Neural progenitor cell (in vitro differentiated cells): Measurements from ENCODE around the gene FBXL2.

Source experiments
- EZH2 ChIP-seq: fragments of 200-600 bp; sonication (generic); IDR thresholded peaks from 2 replicates; pipeline ENCODE4 v1.6.1; 2017; ENCODE audit warnings: antibody characterized with exemption, mild to moderate bottlenecking, moderate library complexity
- EZH2phosphoT487 ChIP-seq: fragments of 200-600 bp; sonication (generic); IDR thresholded peaks from 2 replicates; pipeline ENCODE4 v1.6.1; 2017; ENCODE audit warnings: antibody characterized with exemption
- TF ChIP-seq, protein P1 (sequence below): fragments of 200-600 bp; sonication (generic); IDR thresholded peaks from 2 replicates; pipeline ENCODE4 v1.5.1; 2017; ENCODE audit warnings: antibody characterized with exemption, mild to moderate bottlenecking

DNA sequence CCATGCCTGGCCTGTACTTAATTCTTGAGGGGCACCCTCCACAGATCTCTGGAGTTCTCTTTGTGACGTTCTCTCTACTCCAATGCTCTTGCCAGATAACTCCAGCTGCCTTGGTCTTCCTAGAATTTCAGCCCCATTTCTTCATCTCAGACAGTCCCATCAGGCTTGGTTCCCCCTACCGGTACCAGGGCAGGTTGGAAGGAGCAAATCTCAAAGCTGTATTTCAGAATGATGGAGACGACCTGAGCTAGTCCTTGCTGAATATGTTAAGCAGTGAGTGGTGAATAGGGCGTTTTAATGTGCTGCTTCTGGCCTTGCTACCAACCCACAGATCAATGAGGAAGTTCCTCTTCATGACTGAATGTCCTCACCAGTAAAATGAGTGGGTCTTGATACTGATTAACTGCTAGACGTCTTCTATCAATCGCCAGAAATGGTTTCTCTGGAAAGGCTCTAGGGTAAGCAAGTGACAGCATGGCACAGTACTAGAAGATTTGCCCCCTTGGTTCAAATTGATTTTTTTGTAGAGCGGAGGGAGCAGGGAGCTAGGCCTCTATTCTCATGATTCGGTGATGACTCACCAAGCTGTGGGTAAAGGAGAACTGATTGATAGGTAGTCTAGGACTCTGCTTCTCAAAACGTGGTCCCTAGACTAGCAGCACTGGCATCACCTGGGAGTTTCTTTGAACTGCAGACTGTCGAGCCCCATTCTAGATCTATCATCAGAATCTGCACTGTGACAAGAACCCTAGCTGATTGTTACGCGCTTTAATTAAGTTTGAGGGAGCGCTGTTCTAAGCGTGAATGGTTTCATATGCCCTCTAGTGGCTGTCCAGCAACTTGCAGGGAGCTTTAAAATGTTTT lies 95.2 kb downstream of the FBXL2 start:
- TF ChIP-seq, protein P1, sequence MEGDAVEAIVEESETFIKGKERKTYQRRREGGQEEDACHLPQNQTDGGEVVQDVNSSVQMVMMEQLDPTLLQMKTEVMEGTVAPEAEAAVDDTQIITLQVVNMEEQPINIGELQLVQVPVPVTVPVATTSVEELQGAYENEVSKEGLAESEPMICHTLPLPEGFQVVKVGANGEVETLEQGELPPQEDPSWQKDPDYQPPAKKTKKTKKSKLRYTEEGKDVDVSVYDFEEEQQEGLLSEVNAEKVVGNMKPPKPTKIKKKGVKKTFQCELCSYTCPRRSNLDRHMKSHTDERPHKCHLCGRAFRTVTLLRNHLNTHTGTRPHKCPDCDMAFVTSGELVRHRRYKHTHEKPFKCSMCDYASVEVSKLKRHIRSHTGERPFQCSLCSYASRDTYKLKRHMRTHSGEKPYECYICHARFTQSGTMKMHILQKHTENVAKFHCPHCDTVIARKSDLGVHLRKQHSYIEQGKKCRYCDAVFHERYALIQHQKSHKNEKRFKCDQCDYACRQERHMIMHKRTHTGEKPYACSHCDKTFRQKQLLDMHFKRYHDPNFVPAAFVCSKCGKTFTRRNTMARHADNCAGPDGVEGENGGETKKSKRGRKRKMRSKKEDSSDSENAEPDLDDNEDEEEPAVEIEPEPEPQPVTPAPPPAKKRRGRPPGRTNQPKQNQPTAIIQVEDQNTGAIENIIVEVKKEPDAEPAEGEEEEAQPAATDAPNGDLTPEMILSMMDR: peak; percentile 97
- TF ChIP-seq EZH2phosphoT487: no peak
- TF ChIP-seq EZH2: no peak
